Body of pancreas (tissue), 4 donors: ENCODE results near the gene PLAAT1.

Experiments
- CTCF ChIP-seq, 7 experiments: fragments of 450-650 bp in 4 of 7; fragments of 200-600 bp in 3 of 7; sonication (generic) in 3 of 7; IDR thresholded peaks; one replicate each; pipeline ENCODE4 v1.5.1; 2016 to 2019; ENCODE audit warnings: antibody characterized with exemption in 7 of 7
- POLR2A ChIP-seq, 3 donors: fragments of 450-650 bp; IDR thresholded peaks; one replicate each; pipeline ENCODE4 v1.6.1; 2016; ENCODE audit warnings: antibody characterized with exemption in 3 of 3, mild to moderate bottlenecking in 2 of 3

GRCh38 chr3:193250492-193250891, 9.5 kb downstream of the PLAAT1 start:
- no peak for TF ChIP-seq CTCF (IDR thresholded peaks at IDR 0.05)
- no peak for TF ChIP-seq POLR2A (IDR thresholded peaks at IDR 0.05)
